ENCODE data around the gene BDKRB1.

The BDKRB1 gene

GRCh38 chr14:96267916-96268315, 11.9 kb downstream of the BDKRB1 start:
- Histone ChIP-seq H3K36me3 (ENCODE audit: low read length) (no peaks in the 10 kb centered on the region), H2AFZ (ENCODE audit: low read depth, low read length, severe bottlenecking) (no peak overlapping the region), H3K4me2 (ENCODE audit: low read depth, low read length, poor library complexity, severe bottlenecking) (no peak overlapping the region)

DNA sequence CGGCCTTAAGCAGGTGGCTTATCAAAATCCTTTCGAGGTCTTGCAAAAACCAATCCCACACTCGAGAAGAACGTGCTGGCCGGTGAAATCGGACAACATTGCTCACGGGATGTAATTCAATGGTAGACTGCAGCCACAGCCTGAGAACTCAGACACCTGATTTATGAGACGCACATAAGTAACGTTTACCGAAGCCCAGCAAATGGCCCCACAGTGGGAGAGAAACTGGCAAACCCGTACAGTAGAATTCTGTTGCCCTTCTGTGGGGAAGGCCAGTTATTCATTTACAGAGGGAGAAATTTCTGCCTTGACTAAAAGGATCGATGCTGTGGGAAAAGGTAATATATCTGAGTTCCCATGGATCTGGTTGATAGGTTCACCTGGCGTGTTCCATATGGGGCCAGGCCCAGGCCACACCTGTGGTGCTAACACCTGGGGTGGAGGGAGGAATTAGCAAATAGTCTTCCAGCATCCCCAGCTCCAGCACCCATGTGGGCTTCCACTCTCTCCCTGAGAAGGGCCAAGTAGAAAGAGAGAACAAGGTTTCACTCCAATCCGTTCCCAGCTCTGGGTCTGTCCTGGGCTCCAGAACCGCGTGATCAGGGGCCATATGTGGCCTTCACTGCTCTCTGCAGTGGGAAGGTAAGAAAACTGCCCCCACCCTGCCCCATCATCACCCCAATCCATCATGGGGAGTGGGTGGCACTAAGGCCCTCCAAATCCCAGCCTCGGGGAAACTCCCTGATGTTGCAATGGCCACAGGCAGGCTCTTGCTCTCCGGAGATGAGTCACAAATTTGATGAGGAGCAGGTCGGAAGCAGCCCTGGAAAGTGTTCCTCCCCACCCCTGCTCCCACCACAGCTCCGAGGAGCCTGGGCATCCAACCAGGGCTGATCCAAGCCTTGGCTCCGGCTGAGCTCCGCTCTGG, 12.7 kb downstream of the BDKRB1 start:
- Histone ChIP-seq H3K27ac (ENCODE audit: low read depth, low read length) (no peak overlapping the region), H3K36me3 (ENCODE audit: low read length) (no peaks in the 10 kb centered on the region), H3K4me3 (ENCODE audit: insufficient read depth, low read length, poor library complexity, severe bottlenecking) (no peak overlapping the region), H4K20me1 (ENCODE audit: low read depth, low read length) (no peaks in the 10 kb centered on the region), H3K9me2 (replicated peaks; ENCODE audit: insufficient read depth, low read length) (no peaks in the 10 kb centered on the region), H3K27me3 (ENCODE audit: low read length) (no peaks in the 10 kb centered on the region), H3K9ac (ENCODE audit: low read length) (no peak overlapping the region), H3K4me2 (ENCODE audit: low read depth, low read length, poor library complexity, severe bottlenecking) (no peak overlapping the region), H3K79me2 (ENCODE audit: insufficient read depth, low read length) (no peaks in the 10 kb centered on the region), H3F3A (ENCODE audit: insufficient read depth) (no peaks in the 10 kb centered on the region), H2AFZ (ENCODE audit: low read depth, low read length, severe bottlenecking) (no peak overlapping the region), H3K9me3 (ENCODE audit: insufficient read depth, low read length) (no peaks in the 10 kb centered on the region)
- TF ChIP-seq CTCF (IDR thresholded peaks at IDR 0.05; ENCODE audit: insufficient read depth, low read length, poor library complexity, severe bottlenecking), result no peak
- no peak for TF ChIP-seq EZH2phosphoT487 (conservative IDR thresholded peaks at IDR 0.05; ENCODE audit: low read length)

More at GRCh38 chr14:96267916-96268315, 11.9 kb downstream of the BDKRB1 start:
- no peaks in the 10 kb centered on the region for H3K9me3 ChIP-seq (ENCODE audit: insufficient read depth, low read length)
- H3F3A ChIP-seq (ENCODE audit: insufficient read depth), result no peaks in the 10 kb centered on the region
- no peaks in the 10 kb centered on the region for H3K79me2 ChIP-seq (ENCODE audit: insufficient read depth, low read length)
- H3K9ac ChIP-seq (ENCODE audit: low read length), result no peak overlapping the region
- H3K9me2 ChIP-seq (replicated peaks; ENCODE audit: insufficient read depth, low read length), result no peaks in the 10 kb centered on the region
- no peaks in the 10 kb centered on the region for H3K27me3 ChIP-seq (ENCODE audit: low read length)
- H3K4me3 ChIP-seq (ENCODE audit: insufficient read depth, low read length, poor library complexity, severe bottlenecking), result no peak overlapping the region
- TF ChIP-seq EZH2phosphoT487 (conservative IDR thresholded peaks at IDR 0.05; ENCODE audit: low read length), result no peak
- H3K27ac ChIP-seq (ENCODE audit: low read depth, low read length), result no peak overlapping the region
- H4K20me1 ChIP-seq (ENCODE audit: low read depth, low read length), result no peaks in the 10 kb centered on the region

- TF ChIP-seq CTCF (IDR thresholded peaks at IDR 0.05; ENCODE audit: insufficient read depth, low read length, poor library complexity, severe bottlenecking), result no peak
- TF ChIP-seq EZH2phosphoT487 (conservative IDR thresholded peaks at IDR 0.05; ENCODE audit: low read length), result no peak
- Histone ChIP-seq H3K9me2 (replicated peaks; ENCODE audit: insufficient read depth, low read length) (no peaks in the 10 kb centered on the region), H3K27ac (ENCODE audit: low read depth, low read length) (no peak overlapping the region), H3K9ac (ENCODE audit: low read length) (no peak overlapping the region), H3K36me3 (ENCODE audit: low read length) (no peaks in the 10 kb centered on the region), H3F3A (ENCODE audit: insufficient read depth) (no peaks in the 10 kb centered on the region), H3K27me3 (ENCODE audit: low read length) (no peaks in the 10 kb centered on the region), H2AFZ (ENCODE audit: low read depth, low read length, severe bottlenecking) (no peak overlapping the region), H3K4me2 (ENCODE audit: low read depth, low read length, poor library complexity, severe bottlenecking) (no peak overlapping the region), H3K79me2 (ENCODE audit: insufficient read depth, low read length) (no peaks in the 10 kb centered on the region), H3K4me3 (ENCODE audit: insufficient read depth, low read length, poor library complexity, severe bottlenecking) (no peak overlapping the region), H4K20me1 (ENCODE audit: low read depth, low read length) (no peaks in the 10 kb centered on the region), H3K9me3 (ENCODE audit: insufficient read depth, low read length) (no peaks in the 10 kb centered on the region)
Measured at GRCh38 chr14:96269359-96269710, 13.3 kb downstream of the BDKRB1 start.
